ENCODE measurements around the gene MTMR2. TPM values are rescaled to one million over a fixed set of nuclear protein-coding genes. Genes with fewer than 3 reads are reported as not detected.

The MTMR2 gene
- total RNA-seq, 2 experiments from 2014 or later: 36.5 to 39.7 TPM

DNA sequence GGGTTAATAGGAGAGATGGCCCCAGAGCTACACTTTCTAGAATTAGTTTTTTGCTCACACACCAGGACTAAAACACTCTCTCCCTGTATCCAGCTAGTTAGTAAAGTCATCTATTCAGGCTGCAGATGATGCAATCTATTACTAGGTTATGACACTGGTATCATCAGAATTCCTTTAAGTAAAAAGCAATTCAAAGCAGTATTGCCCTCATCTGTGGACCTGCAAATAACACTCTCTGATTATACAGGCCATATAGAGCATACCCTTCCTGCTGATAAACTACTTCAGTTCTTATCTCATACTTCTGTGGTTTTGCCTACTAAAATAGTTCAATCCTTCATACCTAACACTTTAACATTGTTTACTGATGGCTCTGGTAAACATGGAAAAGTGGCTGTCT is 13.5 kb upstream of the MTMR2 start:
- intact Hi-C loops (cut with micrococcal nuclease): no loop called here
- ATAC-seq (no peak), DNase-seq (no peak)
- Mint-ChIP-seq H3K27me3 (no peaks in the 10 kb centered on the region), H3K4me3 (no peak overlapping the region), H3K9me3 (peaks cover under 1% of the 10 kb centered on the region), H3K27ac (no peak overlapping the region), H3K36me3 (ENCODE audit: low read depth) (no peaks in the 10 kb centered on the region), H3K4me1 (ENCODE audit: low read depth) (no peaks in the 10 kb centered on the region)
- POLR2A ChIA-PET: no interaction called here
- CTCF ChIA-PET: no interaction called here
- no peak for TF ChIP-seq CTCF (IDR thresholded peaks at IDR 0.05)

- Mint-ChIP-seq H3K4me1 (ENCODE audit: low read depth) (no peaks in the 10 kb centered on the region), H3K27ac (no peak overlapping the region), H3K9me3 (peaks cover 11% of the 10 kb centered on the region), H3K27me3 (no peaks in the 10 kb centered on the region), H3K4me3 (no peak overlapping the region), H3K36me3 (ENCODE audit: low read depth) (peaks cover 4% of the 10 kb centered on the region)
- ChIA-PET POLR2A (no interaction called here), CTCF (no interaction called here)
- no peak for ATAC-seq
- intact Hi-C loops (cut with micrococcal nuclease): no loop called here
- no peak for TF ChIP-seq CTCF (IDR thresholded peaks at IDR 0.05)
- no peak for DNase-seq
Measured at GRCh38 chr11:95933594-95933993, 9.7 kb upstream of the MTMR2 start.

- no peak for TF ChIP-seq CTCF (IDR thresholded peaks at IDR 0.05)
Measured at GRCh38 chr11:95931916-95932315, 8.0 kb upstream of the MTMR2 start.

GRCh38 chr11:95930948-95931347 is 7.0 kb upstream of the MTMR2 start:
- H3K27ac Mint-ChIP-seq: no peak overlapping the region
- no peak for TF ChIP-seq CTCF (IDR thresholded peaks at IDR 0.05)
- no peaks in the 10 kb centered on the region for H3K27me3 Mint-ChIP-seq
- no peak for DNase-seq
- ChIA-PET CTCF (no interaction called here), POLR2A (no interaction called here)
- ATAC-seq: no peak
- H3K4me1 Mint-ChIP-seq (ENCODE audit: low read depth): no peaks in the 10 kb centered on the region
- H3K9me3 Mint-ChIP-seq: peaks cover 11% of the 10 kb centered on the region
- H3K36me3 Mint-ChIP-seq (ENCODE audit: low read depth): peaks cover 4% of the 10 kb centered on the region
- H3K4me3 Mint-ChIP-seq: no peak overlapping the region
- intact Hi-C loops (cut with micrococcal nuclease): no loop called here

More at GRCh38 chr11:95931916-95932315, 8.0 kb upstream of the MTMR2 start:
- H3K36me3 Mint-ChIP-seq (ENCODE audit: low read depth): peaks cover 4% of the 10 kb centered on the region
- ChIA-PET CTCF (no interaction called here), POLR2A (no interaction called here)
- no peak overlapping the region for H3K4me3 Mint-ChIP-seq
- H3K27ac Mint-ChIP-seq: no peak overlapping the region
- no peaks in the 10 kb centered on the region for H3K4me1 Mint-ChIP-seq (ENCODE audit: low read depth)
- H3K27me3 Mint-ChIP-seq: no peaks in the 10 kb centered on the region
- peaks cover 11% of the 10 kb centered on the region for H3K9me3 Mint-ChIP-seq
- DNase-seq (no peak), ATAC-seq (no peak)
- intact Hi-C loops (cut with micrococcal nuclease): no loop called here

GRCh38 chr11:95926726-95927125 is 2.8 kb upstream of the MTMR2 start:
- Mint-ChIP-seq H3K36me3 (ENCODE audit: low read depth) (peaks cover 6% of the 10 kb centered on the region), H3K9me3 (peaks cover 9% of the 10 kb centered on the region), H3K4me3 (no peak overlapping the region), H3K4me1 (ENCODE audit: low read depth) (peaks cover 15% of the 10 kb centered on the region), H3K27ac (no peak overlapping the region), H3K27me3 (no peaks in the 10 kb centered on the region)
- intact Hi-C loops (cut with micrococcal nuclease): no loop called here
- CTCF ChIA-PET: no interaction called here
- no peak for TF ChIP-seq CTCF (IDR thresholded peaks at IDR 0.05)
- POLR2A ChIA-PET: no interaction called here
- ATAC-seq (no peak), DNase-seq (no peak)

Data from activated CD8-positive, alpha-beta T cell treated with anti-CD3 and anti-CD28 coated beads for 36 hours (primary cell).